IPS DF 6.9 (cell line): ENCODE results near the gene TMEM88.
A peak's percentile ranks its signal among the peaks of the same experiment; 100 is the strongest.
"Not testable (repeated sequence)": the region's sequence is repeated elsewhere in the genome, so short reads cannot be mapped to it uniquely, and the experiment has no call there.

Experiments
- DNase-seq: peaks from one replicate; pipeline ENCODE4 v3.0.0-alpha.2; 2013; ENCODE audit warnings: low read depth, low spot score
- H3K27ac ChIP-seq: one replicate; pipeline ENCODE4 v1.5.1; 2013; ENCODE audit warnings: low read length, control low read depth
- H3K27me3 ChIP-seq: 2 replicates; pipeline ENCODE4 v1.6.1; 2013; ENCODE audit warnings: mild to moderate bottlenecking, low read length; ENCODE audit not compliant: control insufficient read depth, insufficient read depth
- H3K36me3 ChIP-seq: 2 replicates; pipeline ENCODE4 v1.6.1; 2013; ENCODE audit warnings: low read length; ENCODE audit not compliant: control insufficient read depth, insufficient read depth
- H3K4me1 ChIP-seq: 2 replicates; pipeline ENCODE4 v1.6.1; 2013; ENCODE audit warnings: low read length; ENCODE audit not compliant: control insufficient read depth, insufficient read depth
- H3K4me3 ChIP-seq: 2 replicates; pipeline ENCODE4 v1.5.1; 2013; ENCODE audit warnings: mild to moderate bottlenecking, low read length
- H3K9me3 ChIP-seq: 2 replicates; pipeline ENCODE4 v1.6.1; 2013; ENCODE audit warnings: low read length, inconsistent platforms; ENCODE audit not compliant: control insufficient read depth, insufficient read depth
- WGBS: extraction: QIAGEN DNeasy Blood & Tissue Kit; methylation state at CpG from one replicate; pipeline ENCODE4 v1.1.7; 2013; ENCODE audit warnings: mixed read lengths, missing lambda C conversion rate; ENCODE audit not compliant: insufficient read length, insufficient coverage; 5-methylcytosine and 5-hydroxymethylcytosine counted together

Gene TMEM88

DNA sequence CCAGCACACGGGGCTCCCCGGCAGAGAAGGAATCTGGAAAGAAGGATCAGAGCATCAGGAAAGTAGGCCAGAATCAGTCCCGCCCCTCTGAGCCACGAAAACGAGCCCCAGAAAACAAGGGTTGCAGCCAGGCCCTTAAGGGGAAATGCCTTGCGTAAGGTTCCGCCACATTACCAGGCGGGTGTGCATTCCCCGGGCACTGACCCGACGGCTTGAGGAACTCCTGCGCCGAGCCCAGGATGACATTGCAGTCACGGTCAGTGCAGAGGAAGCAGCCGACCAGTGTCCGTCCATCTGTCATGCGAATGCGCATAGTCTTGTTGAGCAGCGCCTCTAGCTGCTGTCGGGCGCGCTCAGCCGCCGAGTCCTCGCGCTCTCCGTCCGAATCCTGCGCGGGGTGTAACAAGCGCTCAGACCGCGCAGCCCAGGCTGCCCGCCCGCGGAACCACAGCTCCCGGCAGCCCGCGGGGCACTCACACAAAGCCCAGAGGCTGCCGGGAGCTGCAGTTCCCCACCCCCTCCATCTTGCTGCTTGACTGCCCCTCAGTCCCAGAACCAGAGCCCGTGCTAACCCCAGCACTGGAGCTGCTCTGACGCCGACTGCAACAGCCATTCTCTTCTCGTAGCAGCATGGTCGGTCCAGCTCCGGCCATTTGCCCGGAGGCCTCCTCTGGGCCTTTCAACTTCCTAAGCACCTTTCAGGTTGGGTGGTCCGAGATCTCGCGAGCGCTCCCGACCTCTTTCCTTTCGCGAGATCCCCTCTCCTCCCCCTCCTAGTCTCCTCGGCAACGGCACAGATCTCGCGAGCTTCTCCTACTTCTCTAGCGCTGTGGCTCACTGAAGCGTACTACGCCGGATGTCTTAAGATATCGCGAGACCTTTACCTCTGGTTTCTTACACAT, 2.2 kb downstream of the TMEM88 start, which contains the start of gene NAA38:
Gene NAA38, minus strand, starts transcription at position 749 of the 902 bp plus-strand sequence. Its CDS starts 96 bp downstream, at position 653.
- Histone ChIP-seq H3K27me3 (peaks cover 28% of the 10 kb centered on the region), H3K4me3 (peak within 1 kb of the TSS; percentile 72; the same call in 1 of the 2 replicates), H3K36me3 (no peaks in the 10 kb centered on the region), H3K4me1 (peaks cover 12% of the 10 kb centered on the region), H3K9me3 (no peaks in the 10 kb centered on the region), H3K27ac (no peak within 1 kb of the TSS)
- peak; percentile 97 for DNase-seq
- WGBS = no CpG with 5 or more reads among the region's 64 CpGs

DNA sequence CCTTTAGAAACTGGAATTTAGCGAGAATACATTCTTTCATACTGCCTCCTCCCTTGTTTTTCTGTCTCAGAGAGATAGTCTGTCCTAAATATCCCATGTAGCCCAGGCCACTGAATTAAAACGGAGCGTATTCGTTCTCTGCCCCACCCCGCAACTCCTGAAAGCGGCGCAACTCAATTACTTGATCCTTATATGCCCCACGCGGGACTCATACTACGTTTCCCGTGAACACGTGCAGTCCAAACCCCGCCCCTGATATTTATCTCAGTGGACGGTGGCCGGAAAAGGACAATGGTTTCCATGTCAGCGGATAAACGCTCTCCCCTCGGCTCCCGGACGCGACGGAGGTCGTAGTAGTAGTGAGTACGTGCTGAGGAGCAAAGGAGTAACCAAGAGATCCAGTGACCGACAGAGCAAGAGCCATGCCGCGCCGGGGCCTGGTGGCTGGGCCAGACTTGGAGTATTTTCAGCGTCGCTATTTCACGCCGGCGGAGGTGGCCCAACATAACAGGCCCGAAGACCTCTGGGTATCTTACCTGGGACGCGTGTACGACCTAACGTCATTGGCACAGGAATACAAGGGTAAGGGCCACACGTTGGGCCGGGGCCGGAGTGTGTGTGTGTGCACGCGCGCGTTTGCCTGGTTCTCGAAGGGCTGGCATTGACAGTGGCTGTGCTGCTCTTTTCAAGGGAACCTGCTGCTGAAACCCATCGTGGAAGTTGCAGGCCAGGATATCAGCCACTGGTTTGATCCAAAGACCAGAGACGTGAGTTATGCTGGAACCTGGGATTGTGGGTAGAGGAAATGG, 3.1 kb downstream of the TMEM88 start, which contains the start of gene CYB5D1:
Gene CYB5D1, plus strand, starts transcription at position 291 of the 809 bp plus-strand sequence. Its CDS starts 132 bp downstream, at position 423.
- Histone ChIP-seq H3K27me3 (peaks cover 19% of the 10 kb centered on the region), H3K9me3 (no peaks in the 10 kb centered on the region), H3K27ac (no peak within 1 kb of the TSS), H3K36me3 (no peaks in the 10 kb centered on the region), H3K4me3 (peak within 1 kb of the TSS; percentile 72; the same call in 1 of the 2 replicates), H3K4me1 (peaks cover 11% of the 10 kb centered on the region)
- no peak for DNase-seq
- no CpG with 5 or more reads among the region's 48 CpGs for WGBS

DNA sequence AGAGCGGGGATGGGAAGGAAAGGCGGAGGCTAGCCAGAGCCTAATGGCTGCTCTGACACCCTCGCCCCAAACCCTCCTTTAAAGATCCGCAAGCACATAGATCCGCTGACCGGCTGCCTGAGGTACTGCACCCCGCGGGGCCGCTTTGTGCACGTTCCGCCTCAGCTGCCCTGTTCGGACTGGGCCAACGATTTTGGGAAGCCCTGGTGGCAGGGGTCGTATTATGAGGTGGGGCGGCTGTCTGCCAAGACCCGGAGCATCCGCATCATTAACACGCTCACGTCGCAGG, 3.6 kb downstream of the TMEM88 start:
- DNase-seq = no peak
- WGBS = no CpG with 5 or more reads among the region's 20 CpGs
- no peak overlapping the region for H3K27ac ChIP-seq

DNA sequence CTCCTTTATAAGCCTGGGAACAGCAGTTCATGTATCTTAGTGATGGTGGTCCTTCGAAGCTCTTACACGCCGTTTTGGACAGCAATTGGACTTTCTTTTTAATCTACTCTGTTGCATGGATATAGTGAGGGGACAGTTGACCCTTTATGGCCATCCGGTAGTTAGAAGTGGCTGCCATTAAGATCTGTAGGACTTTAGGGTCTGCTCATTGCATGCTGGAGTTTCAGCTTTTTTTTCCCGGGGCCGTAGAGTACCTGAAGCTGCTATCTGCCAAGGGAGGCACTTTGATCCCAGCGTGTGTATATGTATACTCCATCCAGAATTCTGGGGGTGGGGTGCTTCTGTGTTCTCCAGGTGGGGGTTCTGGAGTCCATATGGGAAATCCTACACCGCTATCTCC, 4.2 kb downstream of the TMEM88 start:
- Histone ChIP-seq H3K9me3 (no peaks in the 10 kb centered on the region), H3K36me3 (no peaks in the 10 kb centered on the region), H3K27me3 (peaks cover 17% of the 10 kb centered on the region), H3K4me3 (no peak overlapping the region; the same call in 1 of the 2 replicates), H3K27ac (no peak overlapping the region), H3K4me1 (peaks cover 8% of the 10 kb centered on the region; the same call in 1 of the 2 replicates)
- no peak for DNase-seq
- WGBS = no CpG with 5 or more reads among the region's 8 CpGs

More for the DNA sequence above, 3.6 kb downstream of the TMEM88 start:
- peaks cover 8% of the 10 kb centered on the region; the same call in 1 of the 2 replicates for H3K4me1 ChIP-seq
- no peaks in the 10 kb centered on the region for H3K36me3 ChIP-seq
- H3K9me3 ChIP-seq = no peaks in the 10 kb centered on the region
- H3K4me3 ChIP-seq = peak overlapping the region; percentile 68; the same call in 1 of the 2 replicates
- peaks cover 17% of the 10 kb centered on the region for H3K27me3 ChIP-seq

DNA sequence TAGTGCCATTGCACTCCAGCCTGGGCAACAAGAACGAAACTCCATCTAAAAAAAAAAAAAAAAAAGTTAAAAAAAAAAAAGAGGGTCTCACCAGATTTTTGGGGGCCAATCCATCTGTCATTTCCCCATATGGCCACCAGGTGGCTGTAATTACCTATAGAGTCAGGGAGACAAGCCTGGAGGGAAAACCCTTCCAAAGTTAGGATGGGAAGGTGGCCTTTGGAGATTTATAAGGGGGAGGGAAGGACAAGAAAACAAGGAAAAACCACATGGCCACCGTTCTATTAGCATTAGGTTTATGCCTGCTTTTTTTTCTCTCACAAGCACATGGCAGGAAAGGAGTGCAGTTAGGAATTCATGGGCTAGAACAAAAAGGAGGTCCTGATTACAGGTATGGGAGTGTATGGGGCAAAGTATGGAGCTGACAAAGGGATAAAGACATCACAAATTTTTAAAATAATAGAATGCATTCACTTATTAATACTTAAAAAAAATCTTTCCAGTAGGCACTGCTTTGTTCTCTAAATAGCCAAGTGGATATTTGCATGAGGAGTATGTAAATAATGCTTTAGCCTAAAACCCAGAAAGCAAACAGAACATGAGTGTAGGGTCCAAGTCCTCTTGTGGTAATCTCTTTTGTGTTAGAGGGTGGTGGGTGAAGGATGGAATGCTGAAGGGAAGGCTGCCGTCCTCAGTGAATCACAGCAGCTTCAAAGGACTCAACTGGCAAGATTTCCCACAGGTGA, 8.0 kb downstream of the TMEM88 start:
- no peaks in the 10 kb centered on the region for H3K36me3 ChIP-seq
- H3K27me3 ChIP-seq = no peaks in the 10 kb centered on the region
- H3K9me3 ChIP-seq = no peaks in the 10 kb centered on the region
- WGBS = no CpG with 5 or more reads among the region's 3 CpGs
- no peak for DNase-seq
- no peak overlapping the region for H3K4me3 ChIP-seq
- no peak overlapping the region for H3K27ac ChIP-seq
- 0 out of 2 replicates have a peak, but pooled peaks cover 1% of the 10 kb centered on the region for H3K4me1 ChIP-seq

GRCh38 chr17:7864384-7864783, 9.5 kb downstream of the TMEM88 start:
- not testable (repeated sequence) for H3K27ac ChIP-seq

DNA sequence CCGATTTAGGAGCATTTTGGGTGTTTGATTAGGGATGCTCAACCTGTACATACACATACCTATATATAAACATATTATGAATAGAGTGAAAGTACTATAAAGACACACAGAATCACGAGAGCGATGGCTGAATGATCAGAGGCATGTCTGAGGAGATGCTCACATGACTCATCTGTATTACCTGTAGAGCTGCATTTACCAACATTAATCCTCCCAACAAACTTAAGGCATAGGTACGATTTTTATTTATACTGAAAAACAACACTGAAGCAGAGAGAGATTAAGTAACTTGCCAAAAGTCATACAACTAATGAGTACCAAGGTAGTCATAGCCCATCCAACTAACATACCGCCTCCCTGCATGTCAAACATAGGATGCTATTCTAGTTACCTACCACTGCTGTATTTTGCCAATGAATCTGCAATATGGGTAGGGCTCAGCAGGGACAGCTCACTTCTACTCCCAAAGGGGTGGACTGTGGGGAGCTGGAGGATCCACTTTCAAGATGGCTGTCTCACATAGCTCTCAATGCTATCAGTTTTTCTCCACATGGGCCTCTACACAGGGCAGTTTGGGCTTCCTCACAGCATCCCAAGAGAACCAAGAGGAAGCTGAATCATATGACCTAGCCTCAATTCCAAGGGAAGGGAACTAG, 10.3 kb downstream of the TMEM88 start:
- WGBS = no CpG with 5 or more reads among the region's 5 CpGs
- no peak for DNase-seq
- Histone ChIP-seq H3K27me3 (no peaks in the 10 kb centered on the region), H3K4me3 (no peak overlapping the region), H3K36me3 (no peaks in the 10 kb centered on the region), H3K4me1 (no peaks in the 10 kb centered on the region), H3K9me3 (no peaks in the 10 kb centered on the region), H3K27ac (no peak overlapping the region)

More at GRCh38 chr17:7864384-7864783, 9.5 kb downstream of the TMEM88 start:
- H3K4me3 ChIP-seq, DNase-seq, H3K4me1 ChIP-seq, H3K36me3 ChIP-seq, H3K27me3 ChIP-seq, H3K9me3 ChIP-seq: not testable (repeated sequence)
- no CpG with 5 or more reads among the region's 5 CpGs for WGBS

- H3K9me3 ChIP-seq = no peaks in the 10 kb centered on the region
- H3K27me3 ChIP-seq = no peaks in the 10 kb centered on the region
- H3K4me3 ChIP-seq = no peak overlapping the region
- DNase-seq = no peak
- no peaks in the 10 kb centered on the region for H3K36me3 ChIP-seq
- H3K27ac ChIP-seq = no peak overlapping the region
- H3K4me1 ChIP-seq = no peaks in the 10 kb centered on the region
- no CpG with 5 or more reads among the region's 5 CpGs for WGBS
Measured at GRCh38 chr17:7867881-7868329, 13.0 kb downstream of the TMEM88 start.

- no peaks in the 10 kb centered on the region for H3K9me3 ChIP-seq
- H3K4me1 ChIP-seq = no peaks in the 10 kb centered on the region
- no peaks in the 10 kb centered on the region for H3K36me3 ChIP-seq
- H3K4me3 ChIP-seq = no peak overlapping the region
- no peak for DNase-seq
- WGBS = no CpG with 5 or more reads among the region's 4 CpGs
- no peaks in the 10 kb centered on the region for H3K27me3 ChIP-seq
- no peak overlapping the region for H3K27ac ChIP-seq
Measured at GRCh38 chr17:7873051-7873450, 18.2 kb downstream of the TMEM88 start.
